Measurements from ENCODE around the gene GPHA2. TPM values are rescaled to one million over a fixed set of nuclear protein-coding genes. Genes with fewer than 3 reads are reported as not detected.

Gene GPHA2
- polyA plus RNA-seq, 1 of the 3 experiments (the other 2 are of a cell fraction), result not detected

- no peak for TF ChIP-seq GABPA (IDR thresholded peaks at IDR 0.05; ENCODE audit: low read depth)
These were observed 26.9 kb downstream of the GPHA2 start (continued) for GRCh38 chr11:64908766-64909165.

GRCh38 chr11:64906314-64906635 lies 29.4 kb downstream of the GPHA2 start:
- Histone ChIP-seq H2AFZ (ENCODE audit: low read depth) (no peak overlapping the region), H3K9ac (no peak overlapping the region), H3K4me3 (ENCODE audit: low read depth in 2 of 2, low read length in 1 of 2) (no peak overlapping the region), H3K27ac (ENCODE audit: low read depth in 2 of 2, low read length in 1 of 2) (no peak overlapping the region), H3K9me3 (no peaks in the 10 kb centered on the region), H3F3A (replicated peaks; ENCODE audit: insufficient read depth) (no peaks in the 10 kb centered on the region), H4K20me1 (ENCODE audit: insufficient read depth) (no peaks in the 10 kb centered on the region), H3K9me2 (no peaks in the 10 kb centered on the region), H3K36me3 (replicated peaks in 1 of 2; ENCODE audit: control insufficient read depth in 1 of 2, insufficient read depth in 2 of 2, low read length in 1 of 2) (peaks cover 0 to 63% of the 10 kb centered on the region in 2 experiments), H3K79me2 (ENCODE audit: insufficient read depth) (no peaks in the 10 kb centered on the region), H3K27me3 (ENCODE audit: insufficient read depth) (no peaks in the 10 kb centered on the region), H3K4me1 (ENCODE audit: control insufficient read depth in 1 of 2, insufficient read depth in 2 of 2, low read depth in 1 of 2, low read length in 1 of 2) (no peaks in the 10 kb centered on the region), H3K4me2 (no peak overlapping the region)
- TF ChIP-seq CTCF (IDR thresholded peaks at IDR 0.05) (no peak), EZH2phosphoT487 (IDR thresholded peaks at IDR 0.05; ENCODE audit: borderline replicate concordance, low read depth) (no peak), TAF1 (IDR thresholded peaks at IDR 0.05; ENCODE audit: borderline replicate concordance, low read depth, low read length) (no peak), ZBTB33 (IDR thresholded peaks at IDR 0.05; ENCODE audit: borderline replicate concordance, low read depth) (no peak), SIN3A (IDR thresholded peaks at IDR 0.05; ENCODE audit: borderline replicate concordance, low read depth, low read length) (no peak), REST (IDR thresholded peaks at IDR 0.05; ENCODE audit: low read depth, low read length) (no peak), MEF2A (IDR thresholded peaks at IDR 0.05; ENCODE audit: borderline replicate concordance, low read depth) (no peak), YY1 (IDR thresholded peaks at IDR 0.05; ENCODE audit: low read depth) (no peak), NFIC (IDR thresholded peaks at IDR 0.05; ENCODE audit: borderline replicate concordance) (no peak), NRF1 (IDR thresholded peaks at IDR 0.05; ENCODE audit: low read depth, low read length) (no peak), RCOR1 (IDR thresholded peaks at IDR 0.05; ENCODE audit: low read length) (no peak), TEAD4 (IDR thresholded peaks at IDR 0.05; ENCODE audit: borderline replicate concordance, insufficient read depth) (no peak), POLR2AphosphoS5 (IDR thresholded peaks at IDR 0.05; ENCODE audit: low read depth, low read length) (no peak), FOXJ3 (CRISPR knock-in tag; IDR thresholded peaks at IDR 0.05) (no peak)
- ChIA-PET CTCF (interaction anchor here (1.4 to 1.9 kb wide), 2 partner anchors 12 to 28 kb away, joined by 3 to 11 read pairs; no protein-coding TSS in a partner anchor), POLR2A (no interaction called here)
- 91% methylated on average over 12 of the region's 13 CpGs for WGBS (ENCODE audit: low lambda C conversion rate)
- no peak for DNase-seq
